Gastrocnemius medialis (tissue), 4 donors: Measurements from ENCODE around the gene GPRC5A.

Source experiments
- POLR2A ChIP-seq, 2 donors: fragments of 450-650 bp; IDR thresholded peaks; one replicate each; pipeline ENCODE4 v1.6.1; 2017; ENCODE audit warnings: antibody characterized with exemption in 2 of 2, mild to moderate bottlenecking in 2 of 2, moderate library complexity in 2 of 2
- TF ChIP-seq, protein P1 (sequence below), 5 experiments: fragments of 450-650 bp in 3 of 5; fragments of 200-600 bp in 2 of 5; sonication (generic) in 2 of 5; IDR thresholded peaks in 4 of 5; conservative IDR thresholded peaks in 1 of 5; 1 replicate in 4 of 5; 2 replicates in 1 of 5; pipeline ENCODE4 v1.5.1; 2016 to 2019; ENCODE audit warnings: antibody characterized with exemption in 5 of 5, mild to moderate bottlenecking in 3 of 5, moderate library complexity in 3 of 5

- TF ChIP-seq, protein P1, sequence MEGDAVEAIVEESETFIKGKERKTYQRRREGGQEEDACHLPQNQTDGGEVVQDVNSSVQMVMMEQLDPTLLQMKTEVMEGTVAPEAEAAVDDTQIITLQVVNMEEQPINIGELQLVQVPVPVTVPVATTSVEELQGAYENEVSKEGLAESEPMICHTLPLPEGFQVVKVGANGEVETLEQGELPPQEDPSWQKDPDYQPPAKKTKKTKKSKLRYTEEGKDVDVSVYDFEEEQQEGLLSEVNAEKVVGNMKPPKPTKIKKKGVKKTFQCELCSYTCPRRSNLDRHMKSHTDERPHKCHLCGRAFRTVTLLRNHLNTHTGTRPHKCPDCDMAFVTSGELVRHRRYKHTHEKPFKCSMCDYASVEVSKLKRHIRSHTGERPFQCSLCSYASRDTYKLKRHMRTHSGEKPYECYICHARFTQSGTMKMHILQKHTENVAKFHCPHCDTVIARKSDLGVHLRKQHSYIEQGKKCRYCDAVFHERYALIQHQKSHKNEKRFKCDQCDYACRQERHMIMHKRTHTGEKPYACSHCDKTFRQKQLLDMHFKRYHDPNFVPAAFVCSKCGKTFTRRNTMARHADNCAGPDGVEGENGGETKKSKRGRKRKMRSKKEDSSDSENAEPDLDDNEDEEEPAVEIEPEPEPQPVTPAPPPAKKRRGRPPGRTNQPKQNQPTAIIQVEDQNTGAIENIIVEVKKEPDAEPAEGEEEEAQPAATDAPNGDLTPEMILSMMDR (IDR thresholded peaks at IDR 0.05 in 4 of 5, conservative IDR thresholded peaks at IDR 0.05 in 1 of 5), result no peak
- no peak for TF ChIP-seq POLR2A (IDR thresholded peaks at IDR 0.05)
Observed at GRCh38 chr12:12887471-12887870, 3.9 kb upstream of the GPRC5A start.
